Neural cell (in vitro differentiated cells): ENCODE measurements around the gene PRTFDC1. TPM values are rescaled to one million over a fixed set of nuclear protein-coding genes. Genes with fewer than 3 reads are reported as not detected.

Source experiments
- H2AFZ ChIP-seq: fragments of 200-600, 300-800 bp; sonication (generic), shearing (Covaris generic); 2 replicates; pipeline ENCODE4 v1.6.0; 2014; ENCODE audit warnings: low read depth, mild to moderate bottlenecking, antibody characterized with exemption, low read length, moderate library complexity
- H3F3A ChIP-seq: fragments of 200-600 bp; shearing (Covaris generic); 2 replicates; pipeline ENCODE4 v1.6.1; 2016; ENCODE audit warnings: mild to moderate bottlenecking, moderate library complexity, mixed read lengths, antibody characterized with exemption, low read length; ENCODE audit not compliant: insufficient read depth, poor library complexity, severe bottlenecking
- H3K27ac ChIP-seq: fragments of 200-600, 300-800 bp; sonication (generic), shearing (Covaris generic); 2 replicates; pipeline ENCODE4 v1.5.1; 2014; ENCODE audit warnings: mild to moderate bottlenecking, low read length, moderate library complexity
- H3K27me3 ChIP-seq: fragments of 300-800, 200-600 bp; sonication (generic), shearing (Covaris generic); 2 replicates; pipeline ENCODE4 v1.6.0; 2014; ENCODE audit warnings: mild to moderate bottlenecking, low read depth, low read length, moderate library complexity; ENCODE audit not compliant: insufficient read depth
- H3K36me3 ChIP-seq: fragments of 300-800, 200-600 bp; sonication (generic), shearing (Covaris generic); 2 replicates; pipeline ENCODE4 v1.5.1; 2014; ENCODE audit warnings: mild to moderate bottlenecking, antibody characterized with exemption, low read length, moderate library complexity; ENCODE audit not compliant: insufficient read depth
- H3K4me2 ChIP-seq: fragments of 300-800, 200-600 bp; sonication (generic), shearing (Covaris generic); 2 replicates; pipeline ENCODE4 v1.6.0; 2014; ENCODE audit warnings: mild to moderate bottlenecking, low read length
- H3K4me3 ChIP-seq: fragments of 300-800, 200-600 bp; sonication (generic), shearing (Covaris generic); 2 replicates; pipeline ENCODE4 v1.5.1; 2014; ENCODE audit warnings: mild to moderate bottlenecking, low read length, moderate library complexity
- H3K79me2 ChIP-seq: fragments of 200-600 bp; shearing (Covaris generic); replicated peaks from 2 replicates; pipeline ENCODE4 v1.6.0; 2014; ENCODE audit warnings: mild to moderate bottlenecking, low read length, moderate library complexity; ENCODE audit not compliant: insufficient read depth
- H3K9ac ChIP-seq: fragments of 300-800, 200-600 bp; sonication (generic), shearing (Covaris generic); 2 replicates; pipeline ENCODE4 v1.6.1; 2016; ENCODE audit warnings: mild to moderate bottlenecking, low read length, mixed read lengths
- H3K9me2 ChIP-seq: fragments of 200-600 bp; shearing (Covaris generic); 2 replicates; pipeline ENCODE4 v1.6.1; 2016; ENCODE audit warnings: mild to moderate bottlenecking, low read length, mixed read lengths; ENCODE audit not compliant: insufficient read depth
- H3K9me3 ChIP-seq: fragments of 200-600, 300-800 bp; sonication (generic), shearing (Covaris generic); 2 replicates; pipeline ENCODE4 v1.6.1; 2016; ENCODE audit warnings: mild to moderate bottlenecking, mixed run types, low read length, moderate library complexity, mixed read lengths
- H4K20me1 ChIP-seq: fragments of 200-600 bp; shearing (Covaris generic); 2 replicates; pipeline ENCODE4 v1.6.1; 2016; ENCODE audit warnings: mild to moderate bottlenecking, mixed run types; ENCODE audit not compliant: insufficient read depth
- CTCF ChIP-seq: fragments of 450-650 bp; IDR thresholded peaks from 2 replicates; pipeline ENCODE4 v1.5.1; 2014; ENCODE audit warnings: antibody characterized with exemption, mild to moderate bottlenecking, moderate library complexity; ENCODE audit not compliant: poor library complexity, severe bottlenecking
- EP300 ChIP-seq: fragments of 450-650 bp; conservative IDR thresholded peaks from 2 replicates; pipeline ENCODE4 v1.6.1; 2014; ENCODE audit warnings: antibody characterized with exemption, mild to moderate bottlenecking, moderate library complexity; ENCODE audit not compliant: poor library complexity, severe bottlenecking
- EZH2 ChIP-seq: fragments of 200-600, 300-800 bp; shearing (Covaris generic), sonication (generic); IDR thresholded peaks from 2 replicates; pipeline ENCODE4 v1.6.1; 2014; ENCODE audit warnings: antibody characterized with exemption, low read length, borderline replicate concordance, mild to moderate bottlenecking; ENCODE audit not compliant: insufficient read depth, poor library complexity, severe bottlenecking
- MXI1 ChIP-seq: fragments of 450-650 bp; conservative IDR thresholded peaks from 2 replicates; pipeline ENCODE4 v1.6.1; 2014; ENCODE audit warnings: antibody characterized with exemption, mild to moderate bottlenecking; ENCODE audit not compliant: poor library complexity, severe bottlenecking
- POLR2AphosphoS5 ChIP-seq: IDR thresholded peaks from 2 replicates; pipeline ENCODE4 v1.6.1; 2012
- RAD21 ChIP-seq: fragments of 450-650 bp; conservative IDR thresholded peaks from 2 replicates; pipeline ENCODE4 v1.6.1; 2014; ENCODE audit warnings: antibody characterized with exemption, mild to moderate bottlenecking, moderate library complexity
- REST ChIP-seq: IDR thresholded peaks from 2 replicates; pipeline ENCODE4 v1.6.1; 2012; ENCODE audit warnings: borderline replicate concordance
- SMC3 ChIP-seq: fragments of 450-650 bp; conservative IDR thresholded peaks from 2 replicates; pipeline ENCODE4 v1.6.1; 2014; ENCODE audit warnings: antibody characterized with exemption, mild to moderate bottlenecking, moderate library complexity; ENCODE audit not compliant: poor library complexity
- TAF1 ChIP-seq: IDR thresholded peaks from 2 replicates; pipeline ENCODE4 v1.6.1; 2012; ENCODE audit warnings: low read depth
- polyA plus RNA-seq: library from polyadenylated mRNA; depleted of rRNA; stranded (reverse); fragments of >200 nt; gene quantifications from 2 replicates; pipeline ENCODE4 v1.2.3, GENCODE V29; 2014

The PRTFDC1 gene
- polyA plus RNA-seq, 1 donor from 2014 or later = 3.4 TPM

- Histone ChIP-seq H3K27me3 (no peaks in the 10 kb centered on the region), H3K9me2 (no peaks in the 10 kb centered on the region), H2AFZ (no peak overlapping the region), H3K36me3 (no peaks in the 10 kb centered on the region), H4K20me1 (no peaks in the 10 kb centered on the region), H3K79me2 (no peaks in the 10 kb centered on the region), H3K27ac (no peak overlapping the region), H3F3A (no peaks in the 10 kb centered on the region), H3K4me3 (no peak overlapping the region), H3K9ac (no peak overlapping the region), H3K4me2 (no peak overlapping the region), H3K9me3 (no peaks in the 10 kb centered on the region)
- no peak for TF ChIP-seq SMC3
- TF ChIP-seq REST = no peak
- TF ChIP-seq CTCF = no peak
- no peak for TF ChIP-seq TAF1
- TF ChIP-seq MXI1 = no peak
- TF ChIP-seq RAD21 = no peak
- no peak for TF ChIP-seq POLR2AphosphoS5
- TF ChIP-seq EZH2 = no peak
- TF ChIP-seq EP300 = no peak
These were observed 127.9 kb downstream of the PRTFDC1 start for GRCh38 chr10:24824536-24824935.

- Histone ChIP-seq H3K27ac (no peak overlapping the region), H3K36me3 (no peaks in the 10 kb centered on the region), H3F3A (no peaks in the 10 kb centered on the region), H4K20me1 (no peaks in the 10 kb centered on the region), H3K9ac (no peak overlapping the region), H2AFZ (no peak overlapping the region), H3K9me2 (no peaks in the 10 kb centered on the region), H3K27me3 (no peaks in the 10 kb centered on the region), H3K4me3 (no peak overlapping the region), H3K9me3 (no peaks in the 10 kb centered on the region), H3K4me2 (no peak overlapping the region), H3K79me2 (no peaks in the 10 kb centered on the region)
- TF ChIP-seq SMC3 = no peak
- TF ChIP-seq TAF1 = no peak
- TF ChIP-seq POLR2AphosphoS5 = no peak
- no peak for TF ChIP-seq CTCF
- no peak for TF ChIP-seq RAD21
- no peak for TF ChIP-seq EP300
- no peak for TF ChIP-seq MXI1
- no peak for TF ChIP-seq EZH2
- no peak for TF ChIP-seq REST
These were observed 128.3 kb downstream of the PRTFDC1 start for GRCh38 chr10:24824124-24824523.
